AG04450 (cell line): ENCODE results near the gene RNF212. TPM values are rescaled to one million over a fixed set of nuclear protein-coding genes. Genes with fewer than 3 reads are reported as not detected.

Experiments
- CTCF ChIA-PET: fragments of 300-600, 350-600 bp; formaldehyde crosslinking; extraction: SDS; loops from one replicate; lab custom pipeline; 2022; ENCODE audit warnings: antibody characterized with exemption, inconsistent platforms; lab: Charles Lee
- POLR2A ChIA-PET: fragments of 350-600 bp; formaldehyde crosslinking; extraction: SDS; loops from one replicate; lab custom pipeline; 2021; ENCODE audit warnings: antibody characterized with exemption, inconsistent platforms; lab: Yijun Ruan, JAX
- DNase-seq: peaks from one replicate; pipeline ENCODE4 v3.0.0-alpha.2; 2011; ENCODE audit warnings: low read depth, low spot score
- H3K27ac ChIP-seq: one replicate; pipeline ENCODE4 v1.5.1; 2012; ENCODE audit warnings: low read depth, low read length, control low read depth
- H3K27me3 ChIP-seq: one replicate; pipeline ENCODE4 v1.6.0; 2012; ENCODE audit warnings: low read length; ENCODE audit not compliant: control insufficient read depth, insufficient read depth
- H3K4me3 ChIP-seq: 2 replicates; pipeline ENCODE4 v1.5.1; 2011; ENCODE audit warnings: mild to moderate bottlenecking, low read depth, low read length, control low read depth
- H3K9me3 ChIP-seq: 2 replicates; pipeline ENCODE4 v1.5.1; 2012; ENCODE audit warnings: low read length; ENCODE audit not compliant: control insufficient read depth, insufficient read depth
- CTCF ChIP-seq: IDR thresholded peaks from 2 replicates; pipeline ENCODE4 v1.5.1; 2011; ENCODE audit warnings: low read depth, low read length, control low read depth, inconsistent platforms
- polyA plus RNA-seq: library from polyadenylated mRNA; depleted of rRNA; stranded (reverse); fragments of >200 nt; gene quantifications from 2 replicates; pipeline ENCODE4 v1.2.3, GENCODE V29; 2011

The RNF212 gene
- polyA plus RNA-seq, 1 experiment = 0.88 TPM

- Histone ChIP-seq H3K27me3 (peaks cover 34% of the 10 kb centered on the region), H3K4me3 (no peak overlapping the region), H3K27ac (no peak overlapping the region), H3K9me3 (peaks cover 24% of the 10 kb centered on the region)
- ChIA-PET CTCF (interaction anchor here (1.4 kb wide), 1 partner anchor 13 kb away, joined by 4 read pairs; no protein-coding TSS in a partner anchor), POLR2A (no interaction called here)
- DNase-seq = peak; percentile 15
- TF ChIP-seq CTCF = no peak
Observed at GRCh38 chr4:1154523-1155182, 41.3 kb upstream of the RNF212 start.

- H3K27ac ChIP-seq = no peak overlapping the region
- H3K9me3 ChIP-seq = peaks cover 24% of the 10 kb centered on the region
- no peak overlapping the region for H3K4me3 ChIP-seq
- DNase-seq = no peak
- ChIA-PET POLR2A (interaction anchor here (0.7 kb wide), 1 partner anchor 17 kb away, joined by 9 read pairs; no protein-coding TSS in a partner anchor), CTCF (interaction anchor here (1.4 kb wide), 1 partner anchor 14 kb away, joined by 4 read pairs; no protein-coding TSS in a partner anchor)
- TF ChIP-seq CTCF = no peak
- peaks cover 33% of the 10 kb centered on the region for H3K27me3 ChIP-seq
Observed at GRCh38 chr4:1154126-1154522, 40.8 kb upstream of the RNF212 start.

- CTCF ChIA-PET = no interaction called here
- peaks cover 33% of the 10 kb centered on the region for H3K27me3 ChIP-seq
- no peak for DNase-seq
- H3K4me3 ChIP-seq = no peak overlapping the region
- POLR2A ChIA-PET = interaction anchor here (0.7 kb wide), 1 partner anchor 16 kb away, joined by 9 read pairs; no protein-coding TSS in a partner anchor
- no peak for TF ChIP-seq CTCF
- peaks cover 24% of the 10 kb centered on the region for H3K9me3 ChIP-seq
- H3K27ac ChIP-seq = no peak overlapping the region
Observed at GRCh38 chr4:1153567-1154090, 40.3 kb upstream of the RNF212 start.

GRCh38 chr4:1152290-1152689, 38.9 kb upstream of the RNF212 start:
- no peak overlapping the region for H3K27ac ChIP-seq
- H3K9me3 ChIP-seq = peaks cover 24% of the 10 kb centered on the region
- CTCF ChIA-PET = interaction anchor here (0.6 to 1.2 kb wide), 2 partner anchors 21 to 22 kb away, joined by 3 to 5 read pairs; no protein-coding TSS in a partner anchor
- POLR2A ChIA-PET = no interaction called here
- no peak for TF ChIP-seq CTCF
- no peak for DNase-seq
- H3K27me3 ChIP-seq = peaks cover 25% of the 10 kb centered on the region
- H3K4me3 ChIP-seq = no peak overlapping the region

- ChIA-PET CTCF (interaction anchor here (1.2 kb wide), 1 partner anchor 20 kb away, joined by 5 read pairs; no protein-coding TSS in a partner anchor), POLR2A (no interaction called here)
- no peak overlapping the region for H3K4me3 ChIP-seq
- peaks cover 25% of the 10 kb centered on the region for H3K27me3 ChIP-seq
- H3K9me3 ChIP-seq = peaks cover 24% of the 10 kb centered on the region
- no peak for DNase-seq
- H3K27ac ChIP-seq = no peak overlapping the region
- no peak for TF ChIP-seq CTCF
Observed at GRCh38 chr4:1151541-1151940, 38.2 kb upstream of the RNF212 start.
